OCI-LY1 (cell line): Measurements from ENCODE around the gene TKFC.

ENCODE experiments used
- H2AFZ ChIP-seq: fragments of 200-600 bp; sonication (generic), shearing (Covaris generic); 2 replicates; pipeline ENCODE4 v1.6.0; 2014; ENCODE audit warnings: antibody characterized with exemption, mild to moderate bottlenecking, low read length
- H3F3A ChIP-seq: fragments of 200-600 bp; sonication (generic), shearing (Covaris generic); 2 replicates; pipeline ENCODE4 v1.6.0; 2014; ENCODE audit warnings: mild to moderate bottlenecking, antibody characterized with exemption, low read length, moderate library complexity; ENCODE audit not compliant: insufficient read depth
- H3K27ac ChIP-seq: fragments of 200-600 bp; sonication (generic); 2 replicates; pipeline ENCODE4 v1.5.1; 2014; ENCODE audit warnings: low read length, mixed run types, mild to moderate bottlenecking, low read depth; ENCODE audit not compliant: poor library complexity, severe bottlenecking
- H3K27me3 ChIP-seq: fragments of 200-600 bp; sonication (generic); 2 replicates; pipeline ENCODE4 v1.6.0; 2014; ENCODE audit warnings: antibody characterized with exemption, mild to moderate bottlenecking, low read length, moderate library complexity; ENCODE audit not compliant: insufficient read depth
- H3K36me3 ChIP-seq: fragments of 200-600 bp; sonication (generic); 2 replicates; pipeline ENCODE4 v1.6.1; 2014; ENCODE audit warnings: mild to moderate bottlenecking, antibody characterized with exemption, low read length, moderate library complexity, mixed read lengths; ENCODE audit not compliant: insufficient read depth
- H3K4me1 ChIP-seq: fragments of 200-600 bp; sonication (generic); 2 replicates; pipeline ENCODE4 v1.5.1; 2014; ENCODE audit warnings: mild to moderate bottlenecking, low read length, moderate library complexity; ENCODE audit not compliant: insufficient read depth, severe bottlenecking
- H3K4me2 ChIP-seq: fragments of 200-600 bp; sonication (generic), shearing (Covaris generic); 2 replicates; pipeline ENCODE4 v1.6.1; 2014; ENCODE audit warnings: low read length
- H3K4me3 ChIP-seq: fragments of 200-600 bp; sonication (generic); 2 replicates; pipeline ENCODE4 v1.5.1; 2014; ENCODE audit warnings: low read length, low read depth, mild to moderate bottlenecking, mixed read lengths; ENCODE audit not compliant: poor library complexity, severe bottlenecking
- H3K79me2 ChIP-seq: fragments of 200-600 bp; shearing (Covaris generic); 2 replicates; pipeline ENCODE4 v1.6.1; 2016; ENCODE audit warnings: mixed run types, low read length, mixed read lengths; ENCODE audit not compliant: insufficient read depth
- H3K9ac ChIP-seq: fragments of 200-600 bp; sonication (generic), shearing (Covaris generic); 2 replicates; pipeline ENCODE4 v1.6.1; 2014; ENCODE audit warnings: mild to moderate bottlenecking, low read length, mixed read lengths
- H3K9me2 ChIP-seq: fragments of 200-600 bp; sonication (generic), shearing (Covaris generic); 2 replicates; pipeline ENCODE4 v1.6.1; 2014; ENCODE audit warnings: low read depth, mild to moderate bottlenecking, low read length, mixed read lengths
- H3K9me3 ChIP-seq: fragments of 200-600 bp; shearing (Covaris generic); 2 replicates; pipeline ENCODE4 v1.6.1; 2014; ENCODE audit warnings: low read length, mixed read lengths
- H4K20me1 ChIP-seq: fragments of 200-600 bp; sonication (generic), shearing (Covaris generic); 2 replicates; pipeline ENCODE4 v1.6.0; 2016; ENCODE audit warnings: mild to moderate bottlenecking, low read length; ENCODE audit not compliant: insufficient read depth
- EZH2 ChIP-seq: fragments of 200-600 bp; sonication (generic), shearing (Covaris generic); IDR thresholded peaks from 2 replicates; pipeline ENCODE4 v1.8.0; 2017; ENCODE audit warnings: borderline replicate concordance, mixed run types, mild to moderate bottlenecking, antibody characterized with exemption, low read length, moderate library complexity, mixed read lengths
- TF ChIP-seq, protein P1 (sequence below): fragments of 200-600 bp; sonication (generic), shearing (Covaris generic); IDR thresholded peaks from 2 replicates; pipeline ENCODE4 v1.5.1; 2017; ENCODE audit warnings: mild to moderate bottlenecking, antibody characterized with exemption, low read length, moderate library complexity, mixed read lengths

Gene TKFC

DNA sequence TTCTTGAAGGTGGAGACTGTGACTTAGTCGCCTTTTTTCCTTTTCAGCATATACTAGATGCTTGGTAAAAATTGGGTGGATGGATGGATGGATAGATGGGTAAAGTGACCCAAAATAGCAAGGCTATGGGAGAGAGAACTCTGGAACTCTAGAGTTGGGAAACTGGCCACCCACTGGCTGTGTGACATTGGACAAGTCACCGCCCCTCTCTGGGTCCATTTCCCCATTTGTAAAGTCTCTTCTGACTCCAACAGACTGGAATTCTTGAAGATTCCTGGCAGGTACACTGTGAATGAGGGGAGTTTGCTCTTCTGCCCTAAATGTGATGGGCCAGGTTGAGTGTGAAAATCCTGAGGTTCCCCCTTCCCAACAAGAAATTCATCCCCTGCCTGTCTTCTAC, 8.0 kb downstream of the TKFC start:
- Histone ChIP-seq H3K27me3 (no peaks in the 10 kb centered on the region), H3K4me3 (no peak overlapping the region), H3K9ac (no peak overlapping the region), H3K9me2 (no peaks in the 10 kb centered on the region), H3K27ac (no peak overlapping the region), H3K79me2 (no peaks in the 10 kb centered on the region), H3K4me1 (peaks cover 9% of the 10 kb centered on the region), H3K4me2 (no peak overlapping the region), H3K36me3 (peaks cover 46% of the 10 kb centered on the region), H3K9me3 (no peaks in the 10 kb centered on the region), H4K20me1 (no peaks in the 10 kb centered on the region), H3F3A (no peaks in the 10 kb centered on the region; the same call in 1 of the 2 replicates), H2AFZ (no peak overlapping the region)
- no peak for TF ChIP-seq EZH2
- TF ChIP-seq, protein P1, sequence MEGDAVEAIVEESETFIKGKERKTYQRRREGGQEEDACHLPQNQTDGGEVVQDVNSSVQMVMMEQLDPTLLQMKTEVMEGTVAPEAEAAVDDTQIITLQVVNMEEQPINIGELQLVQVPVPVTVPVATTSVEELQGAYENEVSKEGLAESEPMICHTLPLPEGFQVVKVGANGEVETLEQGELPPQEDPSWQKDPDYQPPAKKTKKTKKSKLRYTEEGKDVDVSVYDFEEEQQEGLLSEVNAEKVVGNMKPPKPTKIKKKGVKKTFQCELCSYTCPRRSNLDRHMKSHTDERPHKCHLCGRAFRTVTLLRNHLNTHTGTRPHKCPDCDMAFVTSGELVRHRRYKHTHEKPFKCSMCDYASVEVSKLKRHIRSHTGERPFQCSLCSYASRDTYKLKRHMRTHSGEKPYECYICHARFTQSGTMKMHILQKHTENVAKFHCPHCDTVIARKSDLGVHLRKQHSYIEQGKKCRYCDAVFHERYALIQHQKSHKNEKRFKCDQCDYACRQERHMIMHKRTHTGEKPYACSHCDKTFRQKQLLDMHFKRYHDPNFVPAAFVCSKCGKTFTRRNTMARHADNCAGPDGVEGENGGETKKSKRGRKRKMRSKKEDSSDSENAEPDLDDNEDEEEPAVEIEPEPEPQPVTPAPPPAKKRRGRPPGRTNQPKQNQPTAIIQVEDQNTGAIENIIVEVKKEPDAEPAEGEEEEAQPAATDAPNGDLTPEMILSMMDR, result no peak

DNA sequence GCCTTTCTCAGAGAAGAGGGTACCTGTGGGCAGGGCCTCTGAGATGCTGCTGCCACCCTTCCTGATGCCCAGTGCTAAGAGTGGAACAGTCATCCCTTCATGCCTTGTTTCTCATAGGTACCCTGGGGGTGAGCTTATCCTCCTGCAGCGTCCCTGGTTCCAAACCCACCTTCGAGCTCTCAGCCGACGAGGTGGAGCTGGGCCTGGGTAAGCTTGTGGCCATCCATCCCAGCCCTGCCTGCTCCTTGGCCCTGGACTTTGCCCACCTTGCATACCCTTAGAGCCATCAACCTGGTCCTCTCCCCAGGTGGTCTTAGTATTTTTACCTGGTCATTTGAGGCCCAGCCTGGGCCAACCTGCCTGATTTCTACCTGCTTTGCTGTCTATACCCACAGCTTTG, 8.7 kb downstream of the TKFC start:
- Histone ChIP-seq H3K4me2 (no peak overlapping the region), H3K4me1 (peaks cover 1% of the 10 kb centered on the region), H3K9me3 (no peaks in the 10 kb centered on the region), H3K9ac (no peak overlapping the region), H4K20me1 (no peaks in the 10 kb centered on the region), H3K27me3 (no peaks in the 10 kb centered on the region), H3K9me2 (no peaks in the 10 kb centered on the region), H3K27ac (no peak overlapping the region), H3K4me3 (no peak overlapping the region), H3K36me3 (peaks cover 53% of the 10 kb centered on the region), H2AFZ (no peak overlapping the region), H3K79me2 (no peaks in the 10 kb centered on the region), H3F3A (no peaks in the 10 kb centered on the region; the same call in 1 of the 2 replicates)
- TF ChIP-seq, protein P1, result no peak
- TF ChIP-seq EZH2, result no peak

DNA sequence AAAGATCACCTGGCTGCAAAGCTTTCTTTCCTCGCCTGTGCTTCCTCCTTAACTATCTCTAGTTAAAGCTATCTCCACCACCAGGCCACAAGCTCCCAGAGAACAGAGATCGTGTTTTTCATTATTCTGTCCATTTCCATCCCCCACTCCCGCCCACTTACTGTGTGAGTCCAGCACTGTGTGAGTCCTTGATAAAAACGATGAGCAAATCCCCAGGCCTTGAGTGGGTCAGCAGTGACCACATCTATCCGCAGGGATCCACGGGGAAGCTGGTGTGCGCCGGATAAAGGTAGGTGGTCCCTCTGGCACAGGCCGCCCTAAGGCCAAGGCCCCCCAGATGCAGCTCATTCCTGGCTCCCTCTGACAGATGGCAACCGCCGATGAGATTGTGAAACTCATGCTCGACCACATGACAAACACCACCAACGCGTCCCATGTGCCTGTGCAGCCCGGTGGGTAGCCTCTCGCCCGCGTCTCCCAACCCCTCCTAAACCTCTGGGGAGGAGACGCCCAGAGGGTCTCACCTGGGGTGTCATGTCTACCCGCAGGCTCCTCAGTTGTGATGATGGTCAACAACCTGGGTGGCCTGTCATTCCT, 9.3 kb downstream of the TKFC start:
- Histone ChIP-seq H3K4me3 (no peak overlapping the region), H2AFZ (no peak overlapping the region), H4K20me1 (no peaks in the 10 kb centered on the region), H3K9me2 (no peaks in the 10 kb centered on the region), H3K27ac (no peak overlapping the region), H3K9me3 (no peaks in the 10 kb centered on the region), H3K4me2 (no peak overlapping the region), H3K79me2 (no peaks in the 10 kb centered on the region), H3F3A (no peaks in the 10 kb centered on the region; the same call in 1 of the 2 replicates), H3K27me3 (no peaks in the 10 kb centered on the region), H3K4me1 (no peaks in the 10 kb centered on the region), H3K36me3 (peaks cover 59% of the 10 kb centered on the region), H3K9ac (no peak overlapping the region)
- TF ChIP-seq, protein P1, result no peak
- TF ChIP-seq EZH2, result no peak
